Left ventricle myocardium inferior (tissue), 1 donor: ENCODE data around the gene SLC18A3. TPM values are rescaled to one million over a fixed set of nuclear protein-coding genes. Genes with fewer than 3 reads are reported as not detected.

ENCODE experiments used
- DNase-seq: peaks from one replicate; pipeline ENCODE4 v3.0.0-alpha.2; 2020
- H3K27ac ChIP-seq: fragments of 200-600 bp; replicated peaks from 2 replicates; pipeline ENCODE4 v1.8.0; 2021
- H3K27me3 ChIP-seq: fragments of 200-600 bp; 2 replicates; pipeline ENCODE4 v1.8.0; 2021; ENCODE audit warnings: low read depth
- H3K36me3 ChIP-seq: fragments of 200-600 bp; 2 replicates; pipeline ENCODE4 v1.8.0; 2021
- H3K4me1 ChIP-seq: fragments of 200-600 bp; 2 replicates; pipeline ENCODE4 v1.8.0; 2021
- H3K4me3 ChIP-seq: fragments of 200-600 bp; 2 replicates; pipeline ENCODE4 v1.8.0; 2021; ENCODE audit warnings: mild to moderate bottlenecking, moderate library complexity
- H3K9me3 ChIP-seq: fragments of 200-600 bp; replicated peaks from 2 replicates; pipeline ENCODE4 v1.8.0; 2021
- intact Hi-C: fragments of 100-400 bp; cut with micrococcal nuclease; formaldehyde crosslinking; loops from one replicate; pipeline ENCODE4 v1.11.0; 2022
- total RNA-seq: library from RNA; stranded (reverse); fragmentation: NEBNext Ultra II Directional; extraction: Animal tissue kit (Norgen Biotek cat#: 25700); gene quantifications from one replicate; pipeline ENCODE4 v1.2.1, GENCODE V29; 2021
- TF ChIP-seq, protein P1 (sequence below): fragments of 200-600 bp; IDR thresholded peaks from 2 replicates; pipeline ENCODE4 v1.8.0; 2021; ENCODE audit warnings: antibody characterized with exemption, mild to moderate bottlenecking, borderline replicate concordance
- donor health status: DM: no; HTN: yes; CAD: no; lungs with severe emphysema.

Gene SLC18A3
- total RNA-seq, 1 donor from 2014 or later, result not detected

DNA sequence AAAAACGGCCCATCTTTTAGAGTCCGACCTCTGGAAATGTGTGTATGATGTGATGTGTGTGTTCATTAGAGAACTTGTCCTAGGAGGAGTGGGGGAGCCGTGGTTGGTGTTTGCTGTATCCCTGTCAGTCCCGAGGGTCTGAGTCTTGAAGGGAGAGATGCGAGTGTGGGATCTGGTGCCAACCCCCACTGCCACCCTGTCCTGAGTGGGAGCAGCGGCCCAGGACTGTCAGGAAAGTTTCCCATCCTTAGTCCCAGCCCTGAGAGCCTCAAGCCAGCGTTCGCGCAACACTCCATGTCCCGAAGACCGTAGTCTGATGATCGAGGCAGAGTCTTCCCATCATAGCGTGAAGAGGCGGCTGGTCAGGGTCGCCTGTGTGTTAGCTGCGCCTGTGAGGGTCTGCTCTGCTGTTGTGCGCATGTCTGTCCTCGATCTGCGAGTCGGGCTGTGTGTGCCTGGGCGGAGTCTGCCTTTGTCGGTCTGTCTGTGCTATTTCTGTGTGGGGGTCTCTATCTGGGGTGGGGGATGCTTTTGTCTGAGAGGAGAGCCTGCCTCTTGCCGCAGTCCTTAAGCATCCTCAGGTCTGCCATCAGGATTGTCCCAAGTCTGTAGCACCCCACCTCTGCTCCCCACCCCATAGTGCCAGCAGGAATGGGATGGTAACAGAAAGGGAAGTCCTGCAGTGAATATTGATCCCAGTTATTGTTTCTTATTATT, 3.2 kb downstream of the SLC18A3 start:
- no peaks in the 10 kb centered on the region for H3K36me3 ChIP-seq
- peaks cover 100% of the 10 kb centered on the region for H3K27me3 ChIP-seq
- intact Hi-C loops, result no loop called here
- peaks cover 31% of the 10 kb centered on the region for H3K4me1 ChIP-seq
- no peak overlapping the region for H3K4me3 ChIP-seq
- TF ChIP-seq, protein P1, sequence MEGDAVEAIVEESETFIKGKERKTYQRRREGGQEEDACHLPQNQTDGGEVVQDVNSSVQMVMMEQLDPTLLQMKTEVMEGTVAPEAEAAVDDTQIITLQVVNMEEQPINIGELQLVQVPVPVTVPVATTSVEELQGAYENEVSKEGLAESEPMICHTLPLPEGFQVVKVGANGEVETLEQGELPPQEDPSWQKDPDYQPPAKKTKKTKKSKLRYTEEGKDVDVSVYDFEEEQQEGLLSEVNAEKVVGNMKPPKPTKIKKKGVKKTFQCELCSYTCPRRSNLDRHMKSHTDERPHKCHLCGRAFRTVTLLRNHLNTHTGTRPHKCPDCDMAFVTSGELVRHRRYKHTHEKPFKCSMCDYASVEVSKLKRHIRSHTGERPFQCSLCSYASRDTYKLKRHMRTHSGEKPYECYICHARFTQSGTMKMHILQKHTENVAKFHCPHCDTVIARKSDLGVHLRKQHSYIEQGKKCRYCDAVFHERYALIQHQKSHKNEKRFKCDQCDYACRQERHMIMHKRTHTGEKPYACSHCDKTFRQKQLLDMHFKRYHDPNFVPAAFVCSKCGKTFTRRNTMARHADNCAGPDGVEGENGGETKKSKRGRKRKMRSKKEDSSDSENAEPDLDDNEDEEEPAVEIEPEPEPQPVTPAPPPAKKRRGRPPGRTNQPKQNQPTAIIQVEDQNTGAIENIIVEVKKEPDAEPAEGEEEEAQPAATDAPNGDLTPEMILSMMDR, result no peak
- DNase-seq, result no peak
- no peaks in the 10 kb centered on the region for H3K9me3 ChIP-seq
- no peak overlapping the region for H3K27ac ChIP-seq

DNA sequence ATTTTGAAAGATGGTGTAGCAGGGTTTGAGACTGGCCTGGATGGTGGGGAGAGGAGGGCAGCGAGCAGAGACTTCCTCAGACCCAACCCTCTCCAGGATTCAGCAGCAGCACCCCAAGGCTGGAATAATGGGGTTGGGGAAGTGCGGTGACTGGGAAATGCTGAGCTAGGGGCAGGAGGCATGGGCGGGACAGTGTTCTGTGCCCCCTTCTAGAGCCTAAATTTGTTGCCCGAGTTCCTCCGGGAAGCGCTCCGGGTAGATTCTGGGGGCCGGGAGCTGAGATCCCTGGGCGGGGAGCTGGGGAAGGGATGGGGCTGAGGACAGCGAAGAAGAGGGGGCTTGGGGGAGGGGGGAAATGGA, 3.8 kb downstream of the SLC18A3 start, which contains the start of gene CHAT:
TSS of gene CHAT (plus strand) at position 156 of the 360 bp plus-strand sequence. CDS start at position 309, 153 bp downstream.
- Histone ChIP-seq H3K4me1 (peaks cover 31% of the 10 kb centered on the region), H3K27me3 (peaks cover 100% of the 10 kb centered on the region), H3K9me3 (no peaks in the 10 kb centered on the region), H3K36me3 (no peaks in the 10 kb centered on the region), H3K4me3 (no peak within 1 kb of the TSS), H3K27ac (no peak within 1 kb of the TSS)
- TF ChIP-seq, protein P1, result no peak
- no peak for DNase-seq
- intact Hi-C loops, result no loop called here

DNA sequence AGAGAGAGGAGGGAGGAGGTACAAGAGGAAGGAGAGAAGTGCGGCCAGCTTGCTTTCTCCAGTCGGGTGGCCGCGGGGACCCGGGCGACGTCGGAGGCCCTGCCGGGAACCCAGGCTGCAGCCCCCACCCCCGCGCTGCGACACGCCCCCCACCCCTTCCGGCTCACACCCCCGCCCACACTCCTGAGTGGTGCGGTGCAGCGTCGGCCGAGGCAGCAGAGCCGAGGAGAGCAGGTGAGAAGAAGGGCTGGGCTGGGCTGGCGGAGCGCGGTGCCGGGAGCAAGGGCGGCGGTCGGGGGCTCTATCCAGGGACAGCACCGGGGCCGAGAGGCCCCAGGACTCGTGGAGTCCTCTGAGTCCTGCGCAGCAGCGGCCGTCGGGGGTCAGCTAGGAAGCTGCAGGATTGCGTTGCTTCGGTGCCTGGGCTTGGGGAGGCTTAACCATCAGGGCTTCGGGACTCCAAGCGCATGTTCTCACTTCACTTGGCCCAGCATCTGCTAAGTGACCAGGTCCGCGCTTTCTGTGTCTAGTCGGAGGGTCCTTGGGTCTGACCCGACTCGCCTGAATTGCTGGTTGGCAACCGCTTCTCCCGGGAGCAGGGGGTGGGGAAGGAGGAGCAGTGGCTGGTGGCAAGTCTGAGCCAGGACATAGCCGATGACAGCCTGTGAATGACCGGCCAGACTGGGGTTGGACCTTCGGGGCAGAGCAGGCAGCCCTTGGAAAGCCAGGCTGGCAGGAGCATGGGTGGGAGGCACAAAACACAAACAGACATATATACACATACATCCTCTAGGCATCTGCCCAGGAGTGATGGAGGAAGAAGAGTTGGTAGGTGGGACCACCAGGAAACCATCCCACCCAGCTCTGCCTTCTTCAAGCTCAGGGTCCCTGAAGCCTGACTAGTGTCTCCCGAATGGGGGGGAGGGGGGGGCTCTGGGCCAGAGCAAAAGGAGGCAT, 4.4 kb downstream of the SLC18A3 start:
- Histone ChIP-seq H3K27ac (no peak overlapping the region), H3K9me3 (no peaks in the 10 kb centered on the region), H3K36me3 (no peaks in the 10 kb centered on the region), H3K4me3 (no peak overlapping the region), H3K27me3 (peaks cover 100% of the 10 kb centered on the region), H3K4me1 (peaks cover 26% of the 10 kb centered on the region)
- DNase-seq, result no peak
- TF ChIP-seq, protein P1, result no peak
- intact Hi-C loops, result no loop called here

DNA sequence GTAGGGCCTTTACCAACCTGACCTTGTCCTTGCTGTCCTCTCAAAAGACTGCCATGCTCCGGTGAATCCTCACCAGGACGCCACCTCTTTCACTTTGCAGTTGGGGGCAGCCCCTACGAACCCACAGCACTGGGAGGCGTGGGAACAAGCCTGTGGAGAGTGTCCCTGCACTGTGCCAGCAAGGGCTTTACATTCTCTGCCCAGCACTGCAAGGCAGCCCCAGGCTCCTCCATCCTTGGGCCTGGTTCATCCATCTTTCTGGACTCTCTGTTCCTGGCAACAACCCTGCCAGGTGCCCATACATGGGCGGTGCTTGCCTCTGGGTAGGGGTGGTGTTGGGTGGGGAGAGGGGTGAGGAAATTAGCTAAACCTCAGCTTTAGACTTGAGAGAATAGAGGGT, 5.1 kb downstream of the SLC18A3 start:
- Histone ChIP-seq H3K9me3 (no peaks in the 10 kb centered on the region), H3K27ac (no peak overlapping the region), H3K4me1 (peaks cover 19% of the 10 kb centered on the region), H3K27me3 (peaks cover 100% of the 10 kb centered on the region), H3K4me3 (no peak overlapping the region), H3K36me3 (no peaks in the 10 kb centered on the region)
- intact Hi-C loops, result no loop called here
- no peak for DNase-seq
- TF ChIP-seq, protein P1, result no peak

DNA sequence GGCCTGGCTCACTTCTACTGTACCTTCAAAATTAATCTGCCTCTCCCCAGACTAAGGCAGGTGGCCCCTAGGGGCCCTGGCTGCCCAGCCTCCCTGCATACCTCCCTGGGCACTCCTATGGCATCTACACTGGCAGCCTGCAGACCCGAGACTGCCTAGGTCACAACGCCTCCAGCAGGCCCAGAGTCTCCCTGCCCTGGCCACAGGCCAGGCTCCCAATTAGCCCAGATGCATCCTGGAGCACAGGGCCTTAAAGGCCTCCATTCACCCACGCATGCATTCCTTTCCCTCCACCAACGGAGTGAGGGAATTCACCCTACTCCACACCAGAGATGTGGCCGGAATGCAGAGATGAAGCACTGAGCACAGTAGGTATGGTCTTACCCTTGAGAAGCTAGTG, 5.6 kb downstream of the SLC18A3 start:
- Histone ChIP-seq H3K4me1 (peaks cover 14% of the 10 kb centered on the region), H3K4me3 (no peak overlapping the region), H3K27me3 (peaks cover 100% of the 10 kb centered on the region), H3K9me3 (no peaks in the 10 kb centered on the region), H3K36me3 (no peaks in the 10 kb centered on the region), H3K27ac (no peak overlapping the region)
- intact Hi-C loops, result no loop called here
- DNase-seq, result no peak
- TF ChIP-seq, protein P1, result no peak
